Pancreas (tissue), 10 donors: ENCODE results near the gene OSM. TPM values are rescaled to one million over a fixed set of nuclear protein-coding genes. Genes with fewer than 3 reads are reported as not detected.

ENCODE experiments used
- ATAC-seq, 4 donors: fragments of 200-7000 bp; cut with Tn5 transposase; one replicate each; pipeline versions ENCODE4 v1.8.0 to v1.9.1; 2020; ENCODE audit warnings: mild to moderate bottlenecking in 4 of 4, moderate library complexity in 4 of 4
- DNase-seq, 6 donors: peaks; one replicate each; pipeline ENCODE4 v3.0.0-alpha.2; 2020
- FAIRE-seq: peaks from 2 replicates; lab custom pipeline; 2012; peaks lifted over from hg19 to GRCh38; lab: Jason Lieb, UNC
- H3K27ac ChIP-seq, 4 donors: fragments of 200-600 bp; sonication (generic); 1 replicate in 3 of 4; 2 replicates in 1 of 4; pipeline versions ENCODE4 v1.5.0 to v1.8.0; 2020
- H3K27me3 ChIP-seq, 4 donors: fragments of 200-600 bp; one replicate each; pipeline ENCODE4 v1.8.0; 2021
- H3K36me3 ChIP-seq, 3 donors: fragments of 200-600 bp; sonication (generic) in 1 of 3; one replicate each; pipeline versions ENCODE4 v1.5.0 to v1.8.0; 2020 to 2021
- H3K4me1 ChIP-seq, 3 donors: fragments of 200-600 bp; one replicate each; pipeline ENCODE4 v1.8.0; 2021
- H3K4me3 ChIP-seq, 4 donors: fragments of 200-600 bp; sonication (generic) in 2 of 4; one replicate each; pipeline versions ENCODE4 v1.5.0 to v1.8.0; 2020 to 2021
- H3K9me3 ChIP-seq, 4 donors: fragments of 200-600 bp; one replicate each; pipeline ENCODE4 v1.8.0; 2021
- CTCF ChIP-seq, 4 donors: fragments of 200-600 bp; sonication (generic) in 3 of 4; IDR thresholded peaks; one replicate each; pipeline versions ENCODE4 v1.5.0 to v1.8.0; 2021; ENCODE audit warnings: antibody characterized with exemption in 4 of 4
- WGBS, 2 donors: extraction: QIAGEN DNeasy Blood & Tissue Kit; methylation state at CpG; one replicate each; pipeline ENCODE4 v1.1.7; 2013; 5-methylcytosine and 5-hydroxymethylcytosine counted together
- intact Hi-C, 3 donors: fragments of 100-400 bp; cut with DNase I; formaldehyde crosslinking; loops; one replicate each; pipeline versions ENCODE4 v1.11.1 to v1.14.2; 2022
- polyA plus RNA-seq, 2 donors: library from polyadenylated mRNA; stranded (reverse); fragments of 200-250 nt; gene quantifications; one replicate each; pipeline ENCODE4 v1.2.3, GENCODE V29; 2013
- total RNA-seq, 6 donors: library from RNA; stranded (reverse); fragmentation: NEBNext Ultra II Directional in 4 of 6; extraction: Animal tissue kit (Norgen Biotek cat#: 25700) in 4 of 6; gene quantifications; one replicate each; pipeline versions ENCODE4 v1.2.1 to v1.2.4, GENCODE V29; 2021 to 2023
- donor health status: healthy with polysubstance abuse.
- donor health status: DM: no; HTN: no; CAD: no; lungs with moderate emphysema.
- donor health status: DM: no; HTN: no; CAD: no.
- donor health status: control.
- donor health status: control.
- donor health status: Bipolar disorder and iron deficiency.
- donor health status: DM: yes; HTN: yes; CAD: no.
- donor health status: DM: no; HTN: no; CAD: no.
- donor health status: DM: no; HTN: no; CAD: no.
- donor health status: DM: yes; HTN: yes; CAD: no.

OSM gene
- total and polyA plus RNA-seq, 8 donors = 0.13 to 1.5 (median 0.26) TPM; not detected in 1

GRCh38 chr22:30270832-30271231, 4.2 kb upstream of the OSM start:
- 77 to 83% methylated on average over 16 of the region's 16 CpGs for WGBS, 2 donors
- ATAC-seq = peak in 3 of 4 donors; percentile 27 to 59 (median 59)
- Histone ChIP-seq H3K4me1 (no peaks in the 10 kb centered on the region), H3K36me3 (no peaks in the 10 kb centered on the region), H3K4me3 (no peak overlapping the region), H3K9me3 (no peaks in the 10 kb centered on the region), H3K27me3 (no peaks in the 10 kb centered on the region), H3K27ac (peak overlapping the region in 1 of 4 donors; percentile 46)
- TF ChIP-seq CTCF (IDR thresholded peaks at IDR 0.05) = no peak
- no peak for FAIRE-seq
- intact Hi-C loops = no loop called here
- DNase-seq = peak in 2 of 6 donors; percentile 35 to 75

- intact Hi-C loops = no loop called here
- WGBS, 2 donors = 83 to 84% methylated on average over 7 to 8 of the region's 8 CpGs
- DNase-seq = peak in 1 of 6 donors; percentile 33
- Histone ChIP-seq H3K27ac (no peak overlapping the region), H3K27me3 (no peaks in the 10 kb centered on the region), H3K4me3 (no peak overlapping the region), H3K9me3 (no peaks in the 10 kb centered on the region), H3K36me3 (no peaks in the 10 kb centered on the region), H3K4me1 (no peaks in the 10 kb centered on the region)
- no peak for ATAC-seq
- FAIRE-seq = no peak
- no peak for TF ChIP-seq CTCF (IDR thresholded peaks at IDR 0.05)
Observed at GRCh38 chr22:30268331-30268730, 1.7 kb upstream of the OSM start.

- TF ChIP-seq CTCF (IDR thresholded peaks at IDR 0.05) = no peak
- FAIRE-seq (no peak), ATAC-seq (no peak), DNase-seq (peak in 1 of 6 donors; percentile 59)
- H3K27me3 ChIP-seq = no peaks in the 10 kb centered on the region
- no peaks in the 10 kb centered on the region for H3K9me3 ChIP-seq
- no peaks in the 10 kb centered on the region for H3K4me1 ChIP-seq
- H3K4me3 ChIP-seq = no peak overlapping the region
- peak overlapping the region in 2 of 4 donors; percentile 62 to 68 for H3K27ac ChIP-seq
- no peaks in the 10 kb centered on the region for H3K36me3 ChIP-seq
- intact Hi-C loops = no loop called here
- WGBS, 2 donors = 79 to 88% methylated on average over 14 of the region's 14 CpGs
Observed at GRCh38 chr22:30267382-30268302, 991 bp upstream of the OSM start.

GRCh38 chr22:30265823-30266444, 717 bp downstream of the OSM start:
- Histone ChIP-seq H3K27me3 (no peaks in the 10 kb centered on the region), H3K9me3 (no peaks in the 10 kb centered on the region), H3K36me3 (no peaks in the 10 kb centered on the region), H3K27ac (peak overlapping the region in 2 of 4 donors; percentile 62 to 68), H3K4me1 (no peaks in the 10 kb centered on the region), H3K4me3 (peak overlapping the region in 1 of 4 donors; percentile 32)
- TF ChIP-seq CTCF (IDR thresholded peaks at IDR 0.05) = no peak
- intact Hi-C loops = no loop called here
- peak in 3 of 4 donors; percentile 24 to 51 (median 48) for ATAC-seq
- FAIRE-seq = no peak
- DNase-seq = peak in 2 of 6 donors; percentile 58 to 65
- WGBS, 2 donors = 74 to 78% methylated on average over 24 of the region's 24 CpGs
